ENCODE measurements around the gene DDX5.
"Not testable (repeated sequence)": the region's sequence is repeated elsewhere in the genome, so short reads cannot be mapped to it uniquely, and the experiment has no call there.

Gene DDX5

DNA sequence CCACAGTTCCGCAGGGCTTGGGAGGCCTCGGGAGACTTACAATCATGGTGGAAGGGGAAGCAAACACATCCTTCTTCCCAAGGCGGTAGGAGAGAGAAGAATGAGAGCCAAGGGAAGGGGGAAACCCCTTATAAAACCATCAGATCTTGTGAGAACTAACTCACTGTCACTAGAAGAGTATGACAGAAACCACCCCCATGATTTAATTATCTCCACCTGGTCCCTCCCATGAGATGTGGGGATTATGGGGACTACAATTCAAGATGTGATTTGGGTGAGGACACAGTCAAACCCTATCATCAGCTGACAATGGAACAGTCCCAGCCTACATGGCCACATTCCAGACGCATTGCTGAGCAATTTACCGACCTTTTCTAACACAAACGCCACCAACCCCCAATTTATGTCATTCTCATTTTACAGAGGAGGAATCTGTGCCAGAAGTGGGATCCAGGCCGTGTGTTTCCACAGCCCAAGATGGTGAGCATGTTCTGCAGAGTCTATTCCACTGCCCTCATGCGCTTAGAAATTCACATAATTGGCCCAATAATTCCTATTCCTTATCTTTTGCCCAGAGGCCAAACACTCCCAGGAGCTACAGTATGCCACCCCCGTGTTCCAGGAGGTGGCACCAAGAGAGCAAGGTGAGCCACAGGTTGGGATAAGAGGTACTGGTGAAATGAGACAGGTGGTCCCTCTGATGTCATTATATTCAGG is 39.9 kb downstream of the DDX5 start:
- Histone ChIP-seq H3K9me3 (no peaks in the 10 kb centered on the region), H3K4me3 (ENCODE audit: low read depth, low read length) (no peak overlapping the region), H3K36me3 (no peaks in the 10 kb centered on the region), H3K27me3 (no peaks in the 10 kb centered on the region), H3K4me1 (peaks cover 7% of the 10 kb centered on the region)
- no peak for TF ChIP-seq CTCF (IDR thresholded peaks at IDR 0.05; ENCODE audit: low read depth, low read length)
- no peak for DNase-seq

DNA sequence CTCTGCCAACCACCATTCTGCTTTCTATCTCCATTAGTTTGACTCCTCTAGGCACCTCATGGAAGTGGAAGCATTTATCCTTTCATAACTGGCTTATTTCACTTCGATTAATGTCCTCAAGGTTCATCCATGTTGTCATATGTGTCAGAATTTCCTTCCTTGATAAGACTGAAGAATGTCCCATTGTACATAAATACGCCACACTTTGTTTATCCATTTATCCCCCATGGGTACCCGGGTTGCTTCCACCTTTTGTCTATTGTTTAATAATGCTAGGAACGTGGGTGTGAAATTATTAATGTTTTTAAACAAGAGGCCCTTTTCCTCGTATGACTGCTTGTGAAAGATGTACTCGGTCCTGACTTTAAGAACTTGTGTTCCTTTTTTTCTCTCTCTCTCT is 44.3 kb downstream of the DDX5 start:
- no peaks in the 10 kb centered on the region for H3K36me3 ChIP-seq

DNA sequence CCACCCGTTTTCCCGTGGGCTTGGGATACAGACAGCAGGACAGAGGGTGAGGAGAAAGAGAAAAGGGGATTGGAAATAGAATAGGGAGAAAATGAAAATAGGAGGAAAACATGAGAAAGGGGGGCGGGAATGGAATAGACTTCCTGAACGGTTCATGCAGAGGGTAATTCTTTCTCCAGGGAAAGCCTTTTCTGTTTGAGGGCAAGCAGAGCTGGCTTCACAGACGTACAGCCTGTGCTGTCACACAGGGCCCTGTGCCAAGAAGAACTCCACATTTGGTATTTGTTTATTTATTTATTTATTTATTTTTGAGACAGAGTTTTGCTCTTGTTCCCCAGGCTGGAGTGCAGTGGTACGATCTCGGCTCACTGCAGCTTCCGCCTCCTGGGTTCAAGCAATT is 45.1 kb downstream of the DDX5 start:
- no peak overlapping the region for H3K4me3 ChIP-seq (ENCODE audit: low read depth, low read length)
- no peaks in the 10 kb centered on the region for H3K27me3 ChIP-seq
- H3K9me3 ChIP-seq, result no peaks in the 10 kb centered on the region
- peaks cover 2% of the 10 kb centered on the region for H3K4me1 ChIP-seq
- DNase-seq, result no peak
- H3K36me3 ChIP-seq, result no peaks in the 10 kb centered on the region
- TF ChIP-seq CTCF (IDR thresholded peaks at IDR 0.05; ENCODE audit: low read depth, low read length), result no peak

More for the DNA sequence above, 44.3 kb downstream of the DDX5 start:
- no peaks in the 10 kb centered on the region for H3K27me3 ChIP-seq
- no peaks in the 10 kb centered on the region for H3K9me3 ChIP-seq
- H3K4me1 ChIP-seq, result peaks cover 7% of the 10 kb centered on the region
- DNase-seq, result no peak
- TF ChIP-seq CTCF (IDR thresholded peaks at IDR 0.05; ENCODE audit: low read depth, low read length), result no peak
- no peak overlapping the region for H3K4me3 ChIP-seq (ENCODE audit: low read depth, low read length)

DNA sequence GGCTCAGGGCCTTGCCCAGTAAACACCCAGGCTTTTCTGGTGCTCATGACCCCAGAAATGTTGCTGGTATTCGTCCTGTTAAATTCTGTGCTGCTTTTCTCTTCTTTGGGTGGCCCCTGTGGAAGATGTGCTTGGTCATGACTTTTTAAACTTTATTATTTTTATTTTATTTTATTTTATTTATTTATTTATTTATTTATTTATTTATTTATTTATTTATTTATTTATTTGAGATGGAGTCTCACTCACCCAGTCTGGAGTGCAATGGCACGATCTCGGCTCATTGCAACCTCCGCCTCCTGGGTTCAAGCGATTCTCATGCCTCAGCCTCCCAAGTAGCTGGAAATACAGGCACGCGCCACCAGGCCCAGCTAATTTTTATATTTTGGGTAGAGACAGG is 46.3 kb downstream of the DDX5 start:
- not testable (repeated sequence) for H3K9me3 ChIP-seq; H3K4me3 ChIP-seq (ENCODE audit: low read depth, low read length); H3K36me3 ChIP-seq; H3K27me3 ChIP-seq; DNase-seq; H3K4me1 ChIP-seq

DNA sequence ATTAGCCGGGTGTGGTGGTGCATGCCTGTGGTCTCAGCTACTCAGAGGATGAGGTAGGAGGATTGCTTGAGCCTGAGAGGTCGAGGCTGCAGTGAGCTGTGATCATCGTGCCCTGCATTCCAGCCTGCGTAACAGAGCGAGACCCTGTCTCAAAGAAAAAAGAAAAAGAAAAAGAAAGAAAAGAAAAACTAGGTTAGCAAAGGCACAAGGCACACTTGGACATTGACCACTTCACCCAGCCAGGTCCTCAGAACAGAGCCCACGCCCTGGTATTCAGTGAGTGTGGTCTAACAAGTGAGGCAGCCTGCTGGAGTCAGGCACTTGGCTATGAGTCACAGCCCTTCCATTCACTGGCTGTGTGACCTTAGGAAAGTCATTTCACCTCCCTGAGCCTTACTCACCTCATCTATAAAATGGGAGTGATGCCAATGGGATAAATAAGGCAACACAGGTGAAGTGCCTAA is 46.8 kb downstream of the DDX5 start:
- DNase-seq, result no peak
- TF ChIP-seq CTCF (IDR thresholded peaks at IDR 0.05; ENCODE audit: low read depth, low read length), result no peak
- Histone ChIP-seq H3K27me3 (no peaks in the 10 kb centered on the region), H3K9me3 (no peaks in the 10 kb centered on the region), H3K4me3 (ENCODE audit: low read depth, low read length) (no peak overlapping the region), H3K36me3 (no peaks in the 10 kb centered on the region), H3K4me1 (no peaks in the 10 kb centered on the region)

DNA sequence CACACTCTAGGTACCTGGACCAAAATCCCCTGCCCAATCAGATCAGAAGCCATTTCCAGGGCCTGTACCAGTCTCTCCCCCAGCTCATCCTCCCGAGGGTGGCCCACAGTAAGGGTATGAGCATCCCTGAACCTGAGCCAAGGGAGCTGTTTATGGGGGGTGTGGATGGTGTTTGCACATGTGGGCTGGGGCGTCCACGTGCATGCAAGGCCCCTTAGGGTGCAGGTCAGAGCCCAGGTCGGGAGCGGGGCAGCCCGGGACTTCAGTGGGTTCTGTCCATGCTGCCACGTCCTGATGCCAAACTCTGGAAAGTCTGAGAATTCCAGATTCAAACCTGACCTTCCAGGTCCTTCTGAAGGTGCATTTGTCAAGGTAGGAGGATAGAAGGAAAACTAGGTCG is 47.3 kb downstream of the DDX5 start:
- Histone ChIP-seq H3K36me3 (no peaks in the 10 kb centered on the region), H3K9me3 (no peaks in the 10 kb centered on the region), H3K4me3 (ENCODE audit: low read depth, low read length) (no peak overlapping the region), H3K4me1 (no peaks in the 10 kb centered on the region), H3K27me3 (no peaks in the 10 kb centered on the region)
- TF ChIP-seq CTCF (IDR thresholded peaks at IDR 0.05; ENCODE audit: low read depth, low read length), result no peak
- no peak for DNase-seq
